GM21360 (cell line): Measurements from ENCODE around the gene LDLRAD4.

Experiments used
- ATAC-seq: cut with Tn5 transposase; IDR thresholded peaks from one replicate; pipeline ENCODE4 v1.9.1; 2021; ENCODE audit warnings: mild to moderate bottlenecking, moderate library complexity; ENCODE audit not compliant: unreplicated experiment

LDLRAD4 gene

DNA sequence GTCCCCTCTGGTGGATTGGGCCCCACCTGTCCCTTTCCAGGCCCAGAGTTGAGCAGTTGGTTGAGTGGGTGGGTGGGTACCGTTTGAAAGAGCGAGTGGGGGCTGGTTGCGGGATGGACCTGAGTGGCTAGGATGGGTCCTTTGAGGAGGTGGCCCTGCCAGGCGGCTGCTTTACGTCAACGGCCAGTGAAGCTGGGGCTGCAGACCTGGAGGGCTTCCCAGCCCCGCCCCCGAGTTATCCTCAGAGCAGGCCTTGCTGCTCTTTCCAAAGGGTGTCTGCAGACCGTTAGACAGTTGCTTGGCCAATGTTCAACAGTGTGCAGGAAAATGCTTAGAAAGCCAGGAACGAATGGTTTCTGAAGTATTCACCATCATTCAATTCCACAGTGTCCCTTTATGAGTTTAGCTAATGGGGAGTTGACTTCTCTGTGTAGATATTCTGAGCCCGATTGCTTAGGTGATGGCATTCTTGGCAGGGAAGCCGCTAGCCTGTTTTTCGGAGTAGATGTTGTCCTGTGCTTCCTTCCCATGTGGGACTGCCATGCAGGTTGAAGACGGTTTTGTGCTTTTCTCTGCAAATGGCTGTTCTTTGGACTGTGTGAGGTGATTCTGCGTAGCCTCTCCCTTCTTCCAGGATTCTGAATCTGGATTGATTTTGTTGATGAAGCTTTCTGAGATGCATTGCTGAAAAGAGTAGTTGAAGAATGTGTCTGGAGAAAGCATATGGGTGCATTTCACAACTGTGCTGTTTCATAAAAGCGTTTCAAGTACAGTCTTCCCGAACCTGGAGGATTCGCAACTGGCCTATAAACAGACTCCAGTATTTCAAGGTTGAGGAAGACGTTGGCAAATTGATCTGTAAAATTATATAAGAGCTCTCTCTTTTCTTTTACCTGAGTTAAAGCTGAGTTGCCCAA, 45.8 kb downstream of the LDLRAD4 start:
- ATAC-seq: no peak

DNA sequence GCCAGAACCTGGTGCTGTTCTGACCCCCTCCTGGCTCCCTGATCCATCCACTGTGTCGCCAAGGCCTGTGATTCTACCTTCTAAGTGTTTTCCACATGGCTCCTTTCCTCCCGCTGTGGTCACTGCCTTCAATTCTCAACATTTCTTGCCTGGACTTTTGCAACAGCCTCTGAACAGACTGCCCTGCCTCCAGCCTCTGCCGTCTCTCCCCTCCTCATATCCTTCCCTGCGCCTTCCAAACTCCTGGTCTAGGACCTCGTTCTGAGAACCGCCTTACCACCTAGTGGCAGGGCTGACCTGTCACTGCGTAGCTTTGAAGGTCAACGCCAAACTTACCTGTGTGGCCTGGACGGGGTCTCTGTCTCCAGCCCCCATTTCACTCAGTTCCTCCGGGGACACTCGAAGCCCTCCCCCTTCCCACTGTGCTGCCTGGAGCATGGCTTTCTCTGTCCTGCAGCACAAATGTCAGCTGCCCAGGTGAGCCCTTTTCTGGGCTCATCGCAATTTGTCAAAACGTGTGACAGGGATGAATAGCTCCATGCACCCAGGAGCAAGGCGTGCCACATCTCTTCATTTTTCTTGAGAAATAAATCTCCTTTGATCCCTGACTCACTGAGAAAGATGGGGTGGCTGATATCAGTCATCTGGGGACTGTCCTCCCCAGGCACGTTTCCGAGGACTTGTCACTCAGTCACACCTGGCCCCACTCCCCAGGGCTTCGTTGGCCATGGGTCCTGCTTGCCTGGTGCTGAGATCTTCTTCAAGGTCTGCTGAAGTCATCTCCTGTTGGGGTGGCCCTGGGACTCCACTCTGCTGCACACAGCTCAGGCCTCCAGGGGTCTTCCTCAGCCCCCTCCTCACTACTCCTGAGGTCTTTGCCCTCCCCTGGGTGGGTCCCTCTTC, 46.7 kb downstream of the LDLRAD4 start:
- ATAC-seq: no peak

DNA sequence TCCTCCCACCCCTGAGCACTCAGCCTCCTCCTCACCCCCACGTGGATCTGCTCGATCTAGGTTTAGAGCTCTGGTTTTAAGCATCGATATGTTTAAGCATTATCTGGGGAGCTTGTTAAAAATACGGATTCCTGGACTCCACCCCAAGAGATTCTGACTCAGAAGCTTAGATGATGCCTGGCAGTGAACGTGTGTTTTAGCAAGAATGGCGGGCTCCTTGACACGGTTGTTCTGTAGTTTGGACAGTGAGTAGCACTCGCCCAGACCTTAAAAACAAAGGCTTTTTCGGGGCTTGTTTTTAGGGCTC, 47.3 kb downstream of the LDLRAD4 start:
- ATAC-seq: no peak

DNA sequence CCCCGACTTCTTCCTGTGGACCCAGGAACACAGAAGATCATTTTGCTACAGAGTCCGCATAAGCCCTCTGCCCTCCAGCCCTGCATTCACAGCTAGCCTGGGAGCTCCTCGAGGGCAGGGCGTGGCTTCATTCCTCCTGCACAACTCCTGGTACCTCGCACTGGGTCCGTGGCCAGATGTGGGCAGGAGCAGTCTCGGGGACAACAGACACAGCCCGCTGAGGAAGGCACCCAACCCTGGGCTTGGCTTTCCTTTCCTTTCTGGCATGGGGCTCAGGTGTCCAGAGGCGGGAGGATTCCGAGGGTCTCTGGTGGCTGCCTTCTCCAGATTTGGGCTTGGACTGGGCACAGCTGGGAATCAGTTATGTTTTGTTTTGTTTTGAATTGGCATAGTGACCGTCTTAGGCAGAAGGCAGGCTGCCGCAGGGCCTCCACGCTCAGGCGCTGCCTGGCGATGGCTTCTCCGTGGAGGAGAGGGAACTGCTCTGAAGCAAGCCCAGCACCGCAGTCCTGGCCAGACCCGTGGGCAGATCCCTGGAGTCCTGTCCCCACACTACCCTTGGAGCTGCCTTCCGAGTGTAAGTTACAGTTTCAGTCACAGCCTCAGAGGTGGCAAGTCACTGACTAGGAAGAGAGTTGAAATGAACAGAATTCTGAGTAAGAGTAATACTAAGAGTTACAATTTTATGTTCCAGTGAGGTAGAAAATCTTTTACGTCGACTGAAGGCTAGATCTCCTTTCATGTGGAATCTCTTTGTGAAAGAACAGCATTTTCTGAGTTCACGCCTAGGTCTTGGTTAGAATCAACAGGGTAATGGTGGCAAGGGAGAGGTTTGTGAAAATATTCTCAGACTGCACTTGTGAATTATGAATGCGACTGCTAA, 47.9 kb downstream of the LDLRAD4 start:
- no peak for ATAC-seq

DNA sequence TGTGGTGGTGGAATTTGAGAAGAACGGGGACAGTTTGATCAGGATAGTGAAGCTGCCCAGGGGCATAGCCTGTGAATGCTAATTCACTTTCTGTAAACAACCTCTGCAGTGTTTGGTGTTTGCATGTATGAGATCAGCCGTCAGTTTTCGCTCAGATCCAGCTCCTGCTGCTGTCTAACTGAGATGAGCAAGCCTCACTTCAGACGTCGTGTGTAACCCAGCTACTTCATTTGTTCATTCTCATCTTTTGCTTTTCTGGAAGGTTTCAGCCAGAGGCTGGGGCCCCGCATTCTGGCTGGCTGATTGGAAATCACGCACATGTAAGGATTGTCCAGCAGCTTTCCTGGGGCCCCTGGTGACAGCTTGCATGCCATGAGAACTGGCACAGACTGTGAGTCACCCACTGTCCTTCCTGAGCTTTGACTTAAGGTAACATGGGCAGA, 48.9 kb downstream of the LDLRAD4 start:
- ATAC-seq: no peak

DNA sequence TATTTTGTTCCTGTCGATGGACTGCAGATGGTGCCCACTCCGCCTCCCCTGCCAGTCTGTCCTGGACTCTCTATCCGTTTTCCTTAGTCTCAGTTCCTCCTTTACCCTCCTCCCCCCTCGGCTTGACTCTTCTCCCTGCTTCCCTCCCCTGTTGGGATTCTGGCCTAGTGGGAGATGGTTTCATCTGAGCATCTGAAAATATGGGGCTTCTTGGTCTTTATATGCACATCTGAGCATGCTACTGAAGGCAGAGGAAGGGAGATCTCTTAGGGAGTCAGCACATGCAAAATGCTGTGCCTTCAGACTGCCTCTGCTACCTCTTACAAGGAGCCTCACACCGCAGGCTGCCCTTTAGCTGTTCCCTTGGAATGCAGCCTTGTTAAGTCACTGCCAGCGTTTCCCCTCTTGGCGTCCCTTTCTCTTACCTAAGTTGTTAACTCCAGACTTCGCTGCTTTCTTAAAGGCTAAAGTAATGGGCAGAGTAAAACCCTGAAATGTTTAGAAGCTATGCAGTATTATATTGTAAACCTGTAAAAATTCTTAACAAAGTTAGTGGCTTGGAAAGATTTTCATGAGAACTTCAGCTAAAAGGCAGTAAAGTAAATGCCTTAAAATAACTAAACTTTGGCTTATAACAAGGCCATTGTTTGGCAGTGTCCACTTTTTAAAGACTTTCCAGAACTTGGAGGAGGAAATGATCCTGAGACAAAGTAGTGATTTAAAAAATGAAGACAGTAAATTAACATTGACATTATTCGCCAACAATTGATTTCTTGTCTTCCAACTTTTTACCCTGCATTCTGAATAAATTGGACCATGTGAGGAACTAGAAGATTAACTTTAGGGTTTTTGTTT, 49.8 kb downstream of the LDLRAD4 start:
- no peak for ATAC-seq

DNA sequence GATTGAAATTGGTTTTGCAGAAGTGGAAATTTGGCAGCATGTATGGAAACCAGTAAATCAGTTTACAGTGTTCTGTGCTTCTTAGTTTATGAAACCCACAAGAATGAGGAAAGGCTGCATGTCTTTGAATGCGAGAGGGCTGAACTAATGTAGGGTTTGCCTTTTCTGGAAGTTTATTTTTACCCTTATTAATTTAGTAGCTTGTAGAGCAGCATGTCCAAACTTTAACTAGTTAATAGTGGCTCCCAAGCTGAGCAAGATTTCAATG, 50.4 kb downstream of the LDLRAD4 start:
- no peak for ATAC-seq

DNA sequence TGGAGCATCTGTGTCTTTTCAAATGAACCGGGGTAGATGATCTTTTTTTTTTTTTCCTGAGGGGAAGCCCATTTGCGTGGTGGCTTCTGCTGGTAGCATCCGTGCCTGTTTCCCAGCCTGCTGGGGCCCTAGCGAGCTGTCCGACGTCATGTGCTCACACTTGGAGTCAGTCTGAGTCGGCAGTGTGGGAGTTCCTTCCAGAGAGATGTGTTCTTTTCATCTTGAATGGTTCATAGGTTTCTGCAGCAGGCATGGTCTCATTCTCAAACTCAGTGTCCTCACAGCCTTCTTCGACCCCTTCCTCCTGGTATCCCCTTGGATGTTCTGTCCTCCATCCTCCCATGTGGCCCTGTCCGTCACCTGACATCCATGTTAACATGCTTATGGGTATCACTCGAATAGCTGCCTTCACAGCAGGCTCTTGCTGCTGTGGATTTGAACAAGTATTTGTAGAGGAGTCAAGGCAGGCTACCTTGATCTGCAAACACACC, 51.0 kb downstream of the LDLRAD4 start:
- no peak for ATAC-seq

DNA sequence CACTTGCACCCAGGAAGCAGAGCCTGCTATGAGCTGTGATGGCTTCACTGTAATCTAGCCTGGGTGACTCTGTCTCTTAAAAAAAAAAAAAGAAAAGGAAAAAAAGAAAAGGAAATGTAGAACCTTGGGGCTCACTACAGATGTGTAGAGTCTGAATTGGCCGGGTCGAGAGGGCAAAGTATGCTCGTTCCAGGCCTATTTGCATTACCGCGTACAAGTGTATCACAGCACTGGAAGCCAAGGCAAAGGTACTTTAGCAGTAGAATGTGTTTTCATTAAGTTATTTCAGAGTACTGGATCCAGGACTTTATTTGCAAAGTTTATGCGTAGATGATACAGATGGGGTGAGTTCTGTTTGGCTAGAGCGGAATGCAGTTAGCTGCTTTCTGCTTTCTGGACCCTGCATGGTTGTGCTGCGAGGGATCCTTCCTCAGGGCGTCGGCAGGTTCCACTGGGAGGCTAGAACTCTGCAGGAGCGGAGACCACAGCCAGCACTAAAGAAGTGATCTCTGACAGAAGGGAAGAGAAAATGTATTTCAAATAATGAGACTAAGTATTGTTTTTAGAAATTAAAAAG, 51.8 kb downstream of the LDLRAD4 start:
- no peak for ATAC-seq

DNA sequence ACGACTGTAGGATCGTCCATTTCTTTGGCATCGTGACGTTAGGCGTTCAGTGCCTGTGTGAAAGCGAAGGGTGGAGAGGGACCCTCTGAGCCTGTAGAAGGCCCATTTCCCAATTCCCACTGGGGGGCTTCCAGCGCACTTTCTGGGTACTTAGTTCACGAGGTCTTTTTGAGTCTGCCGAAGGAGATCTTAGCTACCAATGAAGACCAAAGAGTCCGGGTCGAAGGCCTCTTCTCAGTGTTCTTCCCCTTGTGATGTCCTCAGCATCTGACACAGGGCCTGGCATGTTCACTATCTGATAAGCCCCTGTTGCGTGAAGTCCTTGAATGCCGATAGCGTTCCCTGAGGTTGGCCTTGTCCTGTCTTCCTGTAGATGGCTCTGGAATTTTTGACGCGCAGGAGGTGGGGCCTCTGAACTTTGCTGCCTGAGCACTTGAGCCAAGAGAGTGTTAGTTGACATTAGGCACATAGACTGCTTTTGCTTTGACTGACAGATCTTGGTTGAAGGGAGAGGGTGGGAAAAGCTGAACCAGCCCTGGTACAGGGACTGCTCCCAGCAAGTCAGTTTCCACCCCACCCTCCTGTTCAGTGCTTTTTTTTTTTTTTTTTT, 52.8 kb downstream of the LDLRAD4 start:
- ATAC-seq: no peak

DNA sequence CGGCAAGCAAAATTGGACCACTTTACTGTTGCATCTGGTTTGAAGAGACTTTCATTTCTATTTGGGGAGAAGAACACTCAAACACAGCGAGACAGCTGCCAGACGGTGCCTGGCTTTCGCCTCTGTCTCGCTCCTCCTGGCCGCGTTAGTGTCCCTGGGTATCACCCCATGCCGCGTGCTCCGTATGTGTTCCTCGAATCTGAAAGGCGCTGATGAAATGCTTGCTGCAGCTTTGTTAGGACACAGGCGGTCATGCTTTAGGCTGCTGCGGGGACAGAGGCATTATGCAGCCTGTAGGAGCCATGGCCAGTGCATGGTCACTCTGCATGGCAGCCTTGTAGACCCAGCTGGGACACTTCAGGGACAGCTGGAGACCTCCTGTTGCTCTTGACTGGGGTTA, 53.9 kb downstream of the LDLRAD4 start:
- ATAC-seq: no peak

DNA sequence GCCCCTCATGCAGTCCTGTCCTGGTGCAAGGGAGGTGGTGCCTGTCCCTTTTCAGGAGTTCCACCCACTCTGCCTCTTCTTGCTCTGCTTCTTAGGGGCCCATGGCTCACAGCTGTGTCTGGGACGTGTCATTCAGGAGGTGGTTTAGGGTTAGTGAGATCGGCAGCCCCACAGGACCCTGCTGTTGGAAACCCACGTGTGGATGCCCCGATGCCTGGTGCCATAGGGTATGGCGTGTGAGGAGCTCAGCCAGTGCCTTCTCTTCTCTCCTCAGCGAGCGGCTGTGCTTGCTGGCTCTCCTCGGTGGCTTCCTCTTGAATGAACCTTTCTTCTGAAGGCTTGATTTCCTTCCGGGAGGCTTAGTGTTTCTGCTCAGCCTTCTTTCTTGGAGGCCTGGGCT, 55.2 kb downstream of the LDLRAD4 start:
- no peak for ATAC-seq

DNA sequence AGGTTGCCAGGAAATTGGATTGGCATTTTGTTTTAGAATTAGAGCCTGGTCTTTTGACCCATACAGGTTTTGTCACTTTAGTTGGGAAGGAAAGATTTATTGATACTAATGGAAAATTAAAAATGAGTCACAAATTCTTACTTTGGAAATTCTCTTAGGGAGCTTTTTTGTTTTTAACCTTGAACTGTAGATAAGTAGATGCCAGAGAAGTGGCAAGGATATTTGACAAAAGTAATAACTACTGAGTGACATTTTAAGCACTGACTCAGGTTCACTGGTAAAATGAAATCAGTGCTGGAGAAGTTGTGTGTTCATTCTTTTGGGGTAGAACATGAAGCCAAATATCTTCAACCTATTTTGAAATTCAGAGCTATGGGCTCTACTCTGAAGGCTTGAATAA, 56.5 kb downstream of the LDLRAD4 start:
- no peak for ATAC-seq

DNA sequence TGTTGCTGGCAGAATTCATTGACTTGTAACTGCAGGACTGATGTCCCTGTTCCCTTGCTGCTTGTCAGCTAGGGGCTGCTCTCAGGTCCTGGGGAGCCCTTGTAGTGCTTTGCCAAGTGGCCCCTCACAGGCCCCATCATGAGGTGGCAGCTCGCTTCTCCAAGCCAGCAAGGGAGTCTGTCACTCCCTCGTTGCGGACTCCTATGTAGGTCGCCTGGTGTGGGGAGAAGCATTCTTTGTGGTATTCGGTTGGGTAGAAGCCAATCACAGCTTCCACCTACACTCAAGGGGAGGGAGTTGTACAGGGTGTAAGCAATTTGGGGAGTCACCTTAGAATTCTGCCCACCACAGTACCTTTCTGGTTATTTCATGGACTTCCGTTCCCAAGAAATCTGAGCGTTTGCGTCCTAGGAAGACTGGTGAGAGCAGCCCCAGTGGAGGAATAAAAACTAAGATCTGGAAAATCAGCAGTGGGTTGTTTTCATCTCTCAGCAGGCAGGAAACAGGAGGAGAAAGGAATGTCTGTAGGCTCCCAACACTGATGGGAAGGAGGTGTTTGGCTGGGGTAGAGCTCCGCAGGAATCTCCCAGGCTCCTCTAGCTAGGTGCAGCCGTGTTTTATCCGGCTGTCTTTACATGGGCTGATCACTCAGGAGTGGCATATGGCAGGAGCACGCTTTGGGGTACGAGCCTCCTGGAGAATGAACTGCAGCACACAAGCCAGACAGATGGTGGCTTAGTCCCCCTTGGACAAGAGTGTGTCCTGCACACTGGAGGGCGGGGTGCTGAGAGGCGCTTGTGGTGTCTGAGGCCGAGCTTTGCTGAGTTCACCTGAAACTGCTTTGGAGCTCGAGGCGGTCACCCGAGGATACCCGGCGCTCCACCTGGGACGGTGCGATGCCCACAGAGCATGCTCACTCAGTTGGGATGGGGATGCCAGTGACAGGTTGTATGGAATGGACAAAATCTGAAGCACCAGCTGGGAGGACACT, 58.3 kb downstream of the LDLRAD4 start:
- ATAC-seq: no peak

DNA sequence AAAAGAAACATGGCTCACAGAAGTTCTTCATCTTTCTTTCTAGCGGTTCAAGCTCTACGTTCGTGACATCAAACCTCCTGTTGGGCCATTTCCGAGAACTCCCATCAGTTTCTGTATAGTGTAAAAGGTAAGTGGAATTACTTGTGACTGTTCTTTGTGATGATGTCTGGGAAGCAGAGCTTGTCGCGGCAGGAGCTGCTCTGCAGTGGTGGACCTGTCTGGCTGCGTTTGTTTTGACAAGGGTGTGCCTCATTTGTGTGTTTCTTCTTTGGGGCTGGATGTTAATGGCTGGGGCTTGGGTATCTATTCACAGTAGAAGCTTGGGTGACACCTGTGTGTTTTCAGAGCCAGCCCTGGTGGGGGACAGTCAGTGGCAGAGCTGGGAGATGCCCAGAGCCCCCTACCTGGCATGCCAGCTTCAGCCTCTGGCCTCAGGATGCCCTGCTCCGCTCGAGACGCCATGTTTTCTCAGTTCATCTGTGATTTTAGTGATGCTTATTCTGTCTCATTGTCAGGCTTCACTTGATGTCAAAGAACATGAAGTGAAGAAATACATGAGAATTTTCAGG, 59.6 kb downstream of the LDLRAD4 start:
- ATAC-seq: no peak

DNA sequence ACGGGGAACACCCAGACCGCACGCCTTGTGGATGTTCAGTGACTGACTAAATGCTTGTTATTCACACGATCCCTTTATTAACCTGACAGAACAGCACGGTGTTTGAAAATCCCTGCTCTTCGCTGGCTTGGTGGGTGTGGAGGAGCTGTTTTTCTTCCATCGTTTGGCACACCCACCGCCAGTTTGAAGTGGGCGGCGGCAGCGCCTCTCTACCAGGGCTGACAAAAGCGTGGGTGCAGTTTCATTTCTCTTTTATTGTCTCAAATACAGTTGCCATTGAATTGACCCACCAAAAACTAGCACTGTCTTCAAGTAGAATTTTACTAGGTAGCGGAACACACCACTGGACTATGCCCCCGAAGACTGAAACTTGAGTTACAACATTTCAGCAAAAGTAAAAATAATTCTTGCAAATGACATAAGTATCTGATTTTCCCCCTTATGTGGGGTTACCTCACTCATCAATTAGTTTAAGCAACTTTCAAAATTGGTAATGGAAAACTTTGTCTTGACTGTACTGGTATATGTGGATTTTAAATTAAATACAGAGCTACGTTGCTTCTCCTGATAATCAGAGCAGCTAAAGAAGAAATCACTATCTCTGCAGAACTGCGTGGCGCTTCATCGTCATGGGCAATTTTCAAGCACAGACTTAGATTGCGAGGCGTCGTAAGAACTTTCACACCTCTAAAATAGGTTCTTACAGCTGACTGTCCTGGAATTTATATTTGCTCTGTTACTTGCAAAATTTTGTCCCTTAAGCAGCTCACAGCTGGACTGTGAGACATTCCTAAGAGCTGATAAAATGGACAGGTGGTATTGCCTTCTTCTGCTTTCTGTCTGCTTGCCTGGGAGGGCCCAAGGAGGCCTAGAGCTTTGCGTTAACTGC, 60.9 kb downstream of the LDLRAD4 start:
- ATAC-seq: no peak
